Uterus (tissue), 2 donors: ENCODE measurements around the gene PDE1C.

Source experiments
- CTCF ChIP-seq, 4 experiments: fragments of 200-600 bp in 2 of 4; fragments of 450-650 bp in 2 of 4; sonication (generic) in 2 of 4; IDR thresholded peaks; one replicate each; pipeline ENCODE4 v1.5.1; 2016 to 2019; ENCODE audit warnings: antibody characterized with exemption in 4 of 4, mild to moderate bottlenecking in 2 of 4, moderate library complexity in 1 of 4
- POLR2A ChIP-seq, 2 donors: fragments of 450-650 bp; IDR thresholded peaks; one replicate each; pipeline ENCODE4 v1.6.1; 2016; ENCODE audit warnings: antibody characterized with exemption in 2 of 2, mild to moderate bottlenecking in 1 of 2, moderate library complexity in 1 of 2

GRCh38 chr7:32045228-32045627, 25.0 kb downstream of the PDE1C start:
- TF ChIP-seq CTCF (IDR thresholded peaks at IDR 0.05) (no peak), POLR2A (IDR thresholded peaks at IDR 0.05) (no peak)
